ENCODE results near the gene PTRHD1.

Gene PTRHD1

DNA sequence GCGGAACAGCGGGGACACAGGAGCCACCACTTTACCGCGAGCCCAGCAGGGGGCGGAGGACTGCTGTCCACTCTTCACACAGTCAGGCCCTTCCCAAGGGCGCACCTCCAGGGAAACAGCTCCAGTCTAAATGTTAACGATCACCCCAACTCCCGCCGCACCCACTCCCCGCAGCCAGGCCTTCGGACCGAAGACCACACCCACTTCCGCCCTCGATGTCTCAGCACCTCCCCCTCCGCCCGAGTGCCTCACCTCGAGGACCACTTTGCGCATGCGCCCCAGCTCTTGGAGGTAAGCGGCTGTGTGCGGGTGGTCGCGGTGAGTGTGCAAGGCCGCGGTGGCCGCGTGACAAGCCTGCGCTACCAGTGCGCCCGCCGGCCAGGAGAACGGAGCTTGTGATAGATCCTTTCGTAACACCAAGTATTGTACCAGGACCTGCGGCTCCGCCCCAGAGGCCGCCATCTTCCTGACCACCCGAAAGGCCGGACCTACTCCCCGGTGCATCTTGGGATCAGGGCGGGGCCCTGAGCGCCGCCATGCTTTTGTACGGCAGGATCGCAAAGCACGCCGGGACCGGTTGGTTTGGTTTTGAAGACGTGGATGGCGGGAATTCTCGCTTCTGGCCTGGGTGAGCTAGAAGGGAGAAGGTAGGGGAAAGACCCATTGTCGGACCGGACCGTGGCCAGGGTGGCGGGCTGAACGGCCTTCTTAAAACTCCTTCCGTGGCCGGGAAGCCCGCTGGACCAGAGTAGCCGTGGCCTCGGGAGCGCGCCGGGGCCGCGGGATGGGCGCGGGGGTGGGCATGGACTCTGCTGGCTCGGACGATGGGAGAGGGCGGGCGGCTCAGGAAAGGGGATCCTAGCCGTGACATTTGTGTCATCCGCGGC lies at the start of gene PTRHD1, which contains the start of gene CENPO:
Gene PTRHD1, minus strand, starts transcription at position 518 of the 887 bp plus-strand sequence. Its CDS starts 14 bp downstream, at position 504.
Gene CENPO, plus strand, starts transcription at position 552 of the 887 bp plus-strand sequence. CDS start 495 bp downstream, outside the sequence.
- H3K4me1 ChIP-seq (ENCODE audit: control insufficient read depth, insufficient read depth, low read length), result peaks cover 29% of the 10 kb centered on the region
- no peaks in the 10 kb centered on the region for H3K27me3 ChIP-seq (ENCODE audit: control insufficient read depth, insufficient read depth, low read length)
- no peaks in the 10 kb centered on the region for H3K9me3 ChIP-seq (ENCODE audit: control insufficient read depth, insufficient read depth, low read depth, low read length)
- H3K27ac ChIP-seq (ENCODE audit: low read depth, low read length), result peak within 1 kb of the TSS; percentile 98
- peak within 1 kb of the TSS; percentile 99 for H3K9ac ChIP-seq (ENCODE audit: low read length)
- peaks cover 36% of the 10 kb centered on the region for H3K36me3 ChIP-seq (ENCODE audit: control insufficient read depth, insufficient read depth, low read length)
- H3K4me3 ChIP-seq (ENCODE audit: low read depth, low read length), result peak within 1 kb of the TSS; percentile 83

- no peaks in the 10 kb centered on the region for H3K27me3 ChIP-seq (ENCODE audit: control insufficient read depth, insufficient read depth, low read length)
- H3K27ac ChIP-seq (ENCODE audit: low read depth, low read length), result no peak overlapping the region
- no peak overlapping the region for H3K4me3 ChIP-seq (ENCODE audit: low read depth, low read length)
- peaks cover 13% of the 10 kb centered on the region; the same call in 1 of the 2 replicates for H3K36me3 ChIP-seq (ENCODE audit: control insufficient read depth, insufficient read depth, low read length)
- no peak overlapping the region for H3K9ac ChIP-seq (ENCODE audit: low read length)
- peaks cover 7% of the 10 kb centered on the region; the same call in 1 of the 2 replicates for H3K4me1 ChIP-seq (ENCODE audit: control insufficient read depth, insufficient read depth, low read length)
- H3K9me3 ChIP-seq (ENCODE audit: control insufficient read depth, insufficient read depth, low read depth, low read length), result peaks cover 17% of the 10 kb centered on the region
These were observed 49.2 kb upstream of the PTRHD1 start for GRCh38 chr2:24842081-24843050.

DNA sequence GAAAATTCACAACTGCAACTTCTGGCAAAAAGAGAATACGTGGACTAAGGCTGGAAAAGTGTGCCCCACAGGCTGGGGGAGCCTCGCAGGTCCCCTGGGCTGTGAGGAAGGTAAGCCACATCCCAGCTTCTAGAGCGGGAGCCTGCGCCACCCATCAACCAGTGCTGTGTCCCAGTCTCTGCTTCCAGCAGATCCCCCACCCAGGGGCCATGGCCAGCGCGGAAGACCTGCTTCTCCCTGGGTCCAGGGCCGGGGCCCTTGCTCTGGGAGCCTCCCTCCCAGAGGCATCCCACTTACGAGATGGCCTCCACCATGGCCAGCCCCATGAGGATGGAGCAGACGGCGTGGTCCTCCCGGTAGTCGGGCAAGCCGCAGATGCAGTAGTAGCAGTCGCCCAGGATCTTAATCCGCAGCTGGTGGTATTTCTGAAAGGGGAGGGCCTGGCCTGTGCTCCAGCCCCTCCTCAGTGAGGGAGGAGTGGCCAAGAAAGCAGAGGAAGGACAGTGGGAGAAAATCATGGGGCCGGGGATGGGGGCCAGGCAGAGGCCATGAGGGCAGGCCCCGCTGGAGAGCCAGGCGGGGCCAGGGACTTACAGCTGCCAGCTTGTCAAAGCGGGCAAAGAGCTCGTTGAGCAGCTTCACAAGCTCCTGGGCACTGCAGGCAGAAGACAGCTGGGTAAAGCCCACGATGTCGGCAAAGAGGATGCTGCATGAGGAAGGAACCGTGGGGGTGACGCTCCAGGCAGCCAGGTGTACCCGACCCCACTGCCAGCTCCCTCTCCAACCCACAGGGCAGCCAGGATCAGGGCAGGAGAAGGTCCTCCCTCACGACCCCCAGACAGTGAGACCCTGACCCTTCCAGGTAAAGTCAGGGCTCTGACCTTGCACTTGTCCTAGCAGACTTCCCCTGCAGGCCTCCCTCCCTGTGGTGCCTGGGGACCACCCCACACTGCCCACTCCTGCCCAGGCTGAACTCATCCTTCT lies 48.1 kb upstream of the PTRHD1 start:
- H3K27ac ChIP-seq (ENCODE audit: low read depth, low read length), result no peak overlapping the region
- no peak overlapping the region for H3K4me3 ChIP-seq (ENCODE audit: low read depth, low read length)
- H3K27me3 ChIP-seq (ENCODE audit: control insufficient read depth, insufficient read depth, low read length), result no peaks in the 10 kb centered on the region
- peaks cover 7% of the 10 kb centered on the region; the same call in 1 of the 2 replicates for H3K4me1 ChIP-seq (ENCODE audit: control insufficient read depth, insufficient read depth, low read length)
- H3K36me3 ChIP-seq (ENCODE audit: control insufficient read depth, insufficient read depth, low read length), result peaks cover 22% of the 10 kb centered on the region; the same call in 1 of the 2 replicates
- no peak overlapping the region for H3K9ac ChIP-seq (ENCODE audit: low read length)
- H3K9me3 ChIP-seq (ENCODE audit: control insufficient read depth, insufficient read depth, low read depth, low read length), result peaks cover 9% of the 10 kb centered on the region

DNA sequence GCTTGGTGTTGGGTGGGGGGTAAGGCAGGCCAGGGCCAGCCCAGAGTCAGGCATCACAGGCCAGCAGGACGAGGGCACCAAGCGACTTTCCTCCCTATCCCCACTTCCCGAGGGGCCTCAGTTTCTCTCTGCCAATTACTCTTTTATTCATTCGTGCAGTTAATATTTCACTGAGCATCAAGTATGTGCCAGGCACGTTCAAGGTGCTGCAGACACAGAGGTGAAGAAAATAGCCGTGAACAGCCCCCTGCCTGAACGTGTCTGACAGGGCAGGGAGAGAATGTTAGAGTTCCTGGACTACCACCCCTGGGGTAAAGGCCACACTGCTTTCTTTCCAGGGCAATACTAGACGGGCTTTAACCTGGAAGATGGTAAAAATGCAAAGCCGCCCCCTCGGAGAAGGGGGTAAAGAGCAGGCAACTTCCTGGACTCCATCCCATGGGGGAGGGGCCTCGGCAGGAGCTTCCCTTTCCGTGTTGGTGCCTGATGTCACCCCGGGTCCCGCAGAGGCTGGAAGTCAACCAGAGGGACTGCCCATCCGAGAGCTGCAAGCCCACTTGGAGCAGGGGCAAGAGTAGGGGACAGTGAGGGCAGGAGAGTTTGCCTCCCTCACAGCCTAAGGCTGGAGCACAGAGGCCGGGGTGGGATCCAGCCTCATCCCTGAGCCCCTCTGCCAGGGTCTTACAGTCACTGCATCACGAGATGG lies 47.1 kb upstream of the PTRHD1 start:
- Histone ChIP-seq H3K4me3 (ENCODE audit: low read depth, low read length) (no peak overlapping the region), H3K4me1 (ENCODE audit: control insufficient read depth, insufficient read depth, low read length) (peaks cover 7% of the 10 kb centered on the region; the same call in 1 of the 2 replicates), H3K9me3 (ENCODE audit: control insufficient read depth, insufficient read depth, low read depth, low read length) (no peaks in the 10 kb centered on the region), H3K9ac (ENCODE audit: low read length) (no peak overlapping the region), H3K27me3 (ENCODE audit: control insufficient read depth, insufficient read depth, low read length) (no peaks in the 10 kb centered on the region), H3K27ac (ENCODE audit: low read depth, low read length) (no peak overlapping the region), H3K36me3 (ENCODE audit: control insufficient read depth, insufficient read depth, low read length) (peaks cover 23% of the 10 kb centered on the region; the same call in 1 of the 2 replicates)

DNA sequence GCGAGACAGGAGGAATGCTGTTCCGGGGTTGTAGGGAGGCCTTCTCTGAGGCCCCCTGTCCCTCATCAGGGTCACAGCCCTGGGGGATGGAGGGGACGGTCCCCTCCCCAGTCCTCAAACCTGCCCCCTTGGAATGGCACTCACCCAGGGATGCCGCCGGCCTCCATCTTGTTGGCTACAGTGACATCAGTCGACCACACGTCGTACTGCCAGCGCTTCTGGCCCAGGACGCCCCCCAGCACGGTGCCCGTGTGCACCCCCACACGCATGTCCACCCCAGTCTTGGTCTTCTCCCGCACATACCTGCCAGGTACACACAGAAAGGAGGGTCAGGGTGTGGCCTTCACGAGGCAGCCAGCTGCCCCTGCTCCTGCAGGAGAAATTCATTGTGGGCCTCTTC lies 46.5 kb upstream of the PTRHD1 start:
- H3K4me1 ChIP-seq (ENCODE audit: control insufficient read depth, insufficient read depth, low read length), result peaks cover 7% of the 10 kb centered on the region; the same call in 1 of the 2 replicates
- H3K36me3 ChIP-seq (ENCODE audit: control insufficient read depth, insufficient read depth, low read length), result peaks cover 24% of the 10 kb centered on the region
- H3K9ac ChIP-seq (ENCODE audit: low read length), result no peak overlapping the region
- no peak overlapping the region for H3K4me3 ChIP-seq (ENCODE audit: low read depth, low read length)
- H3K9me3 ChIP-seq (ENCODE audit: control insufficient read depth, insufficient read depth, low read depth, low read length), result peaks cover under 1% of the 10 kb centered on the region; the same call in 1 of the 2 replicates
- no peak overlapping the region for H3K27ac ChIP-seq (ENCODE audit: low read depth, low read length)
- no peaks in the 10 kb centered on the region for H3K27me3 ChIP-seq (ENCODE audit: control insufficient read depth, insufficient read depth, low read length)

- H3K9ac ChIP-seq (ENCODE audit: low read length), result no peak overlapping the region
- H3K36me3 ChIP-seq (ENCODE audit: control insufficient read depth, insufficient read depth, low read length), result peaks cover 28% of the 10 kb centered on the region
- H3K4me1 ChIP-seq (ENCODE audit: control insufficient read depth, insufficient read depth, low read length), result peaks cover 9% of the 10 kb centered on the region
- H3K4me3 ChIP-seq (ENCODE audit: low read depth, low read length), result no peak overlapping the region
- peaks cover 2% of the 10 kb centered on the region; the same call in 1 of the 2 replicates for H3K9me3 ChIP-seq (ENCODE audit: control insufficient read depth, insufficient read depth, low read depth, low read length)
- H3K27me3 ChIP-seq (ENCODE audit: control insufficient read depth, insufficient read depth, low read length), result no peaks in the 10 kb centered on the region
- no peak overlapping the region for H3K27ac ChIP-seq (ENCODE audit: low read depth, low read length)
These were observed 45.4 kb upstream of the PTRHD1 start for GRCh38 chr2:24838541-24838940.

DNA sequence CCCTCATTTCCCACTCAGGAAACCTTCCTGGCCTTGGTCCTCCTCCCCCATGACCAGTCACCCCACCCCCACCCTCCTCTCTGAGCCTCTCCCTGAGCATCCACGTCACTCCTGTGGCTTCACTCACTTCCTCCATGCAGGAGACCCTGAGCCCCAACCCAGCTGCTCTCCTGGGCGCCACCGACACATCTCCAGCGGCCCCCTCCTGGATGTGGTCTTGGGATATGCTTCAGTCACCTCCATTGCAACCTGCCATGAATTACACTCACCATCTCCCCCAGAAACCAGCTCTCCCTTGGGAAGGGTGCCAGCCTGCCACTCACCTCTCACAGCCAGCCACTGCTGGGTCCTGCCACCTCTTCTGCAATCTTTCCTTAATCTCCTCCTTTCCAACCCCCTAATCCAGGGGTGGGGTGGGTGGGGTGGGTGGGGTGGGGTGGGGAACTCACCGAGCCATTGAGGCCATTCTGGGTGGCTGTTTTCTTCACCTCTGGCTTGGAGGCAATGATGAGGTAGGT lies 44.9 kb upstream of the PTRHD1 start:
- H3K36me3 ChIP-seq (ENCODE audit: control insufficient read depth, insufficient read depth, low read length), result peaks cover 28% of the 10 kb centered on the region
- peaks cover 14% of the 10 kb centered on the region for H3K4me1 ChIP-seq (ENCODE audit: control insufficient read depth, insufficient read depth, low read length)
- no peak overlapping the region for H3K9ac ChIP-seq (ENCODE audit: low read length)
- H3K9me3 ChIP-seq (ENCODE audit: control insufficient read depth, insufficient read depth, low read depth, low read length), result peaks cover 2% of the 10 kb centered on the region; the same call in 1 of the 2 replicates
- H3K27me3 ChIP-seq (ENCODE audit: control insufficient read depth, insufficient read depth, low read length), result no peaks in the 10 kb centered on the region
- H3K27ac ChIP-seq (ENCODE audit: low read depth, low read length), result no peak overlapping the region
- no peak overlapping the region for H3K4me3 ChIP-seq (ENCODE audit: low read depth, low read length)

- Histone ChIP-seq H3K9ac (ENCODE audit: low read length) (no peak overlapping the region), H3K27me3 (ENCODE audit: control insufficient read depth, insufficient read depth, low read length) (no peaks in the 10 kb centered on the region), H3K36me3 (ENCODE audit: control insufficient read depth, insufficient read depth, low read length) (peaks cover 19% of the 10 kb centered on the region), H3K27ac (ENCODE audit: low read depth, low read length) (no peak overlapping the region), H3K4me1 (ENCODE audit: control insufficient read depth, insufficient read depth, low read length) (peaks cover 25% of the 10 kb centered on the region), H3K4me3 (ENCODE audit: low read depth, low read length) (no peak overlapping the region), H3K9me3 (ENCODE audit: control insufficient read depth, insufficient read depth, low read depth, low read length) (peaks cover 2% of the 10 kb centered on the region; the same call in 1 of the 2 replicates)
These were observed 43.5 kb upstream of the PTRHD1 start for GRCh38 chr2:24836706-24837105.

DNA sequence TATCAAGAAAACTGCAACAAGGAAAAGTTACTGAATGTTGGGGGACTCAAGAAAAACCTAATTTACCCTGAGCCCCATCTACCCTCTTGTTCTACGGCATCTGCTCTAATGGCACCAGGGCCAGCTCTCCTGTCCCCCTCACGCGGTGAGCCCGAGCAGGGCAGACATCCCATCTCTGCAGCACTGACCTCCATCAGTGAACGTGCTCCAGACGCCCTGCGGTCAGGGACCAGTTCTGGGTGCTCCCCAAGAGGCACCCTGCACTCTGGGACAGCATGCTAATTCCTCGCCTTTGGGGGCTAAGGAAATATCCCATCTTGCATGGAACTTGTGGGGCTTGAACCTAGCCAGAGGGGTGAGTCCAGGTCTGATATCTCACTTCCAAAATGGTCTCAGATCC lies 43.0 kb upstream of the PTRHD1 start:
- Histone ChIP-seq H3K27ac (ENCODE audit: low read depth, low read length) (no peak overlapping the region), H3K4me1 (ENCODE audit: control insufficient read depth, insufficient read depth, low read length) (peaks cover 25% of the 10 kb centered on the region), H3K9me3 (ENCODE audit: control insufficient read depth, insufficient read depth, low read depth, low read length) (peaks cover 2% of the 10 kb centered on the region; the same call in 1 of the 2 replicates), H3K9ac (ENCODE audit: low read length) (no peak overlapping the region), H3K36me3 (ENCODE audit: control insufficient read depth, insufficient read depth, low read length) (peaks cover 19% of the 10 kb centered on the region), H3K27me3 (ENCODE audit: control insufficient read depth, insufficient read depth, low read length) (no peaks in the 10 kb centered on the region), H3K4me3 (ENCODE audit: low read depth, low read length) (no peak overlapping the region)

All from HUES6 (cell line).